AG09309 (cell line): Measurements from ENCODE around the gene SOCS3.

Experiments used
- DNase-seq: peaks from one replicate; pipeline ENCODE4 v3.0.0-alpha.2; 2010; ENCODE audit warnings: low read depth
- H3K4me3 ChIP-seq: 2 replicates; pipeline ENCODE4 v1.5.1; 2011; ENCODE audit warnings: mild to moderate bottlenecking, low read depth, low read length, moderate library complexity; ENCODE audit not compliant: control insufficient read depth
- CTCF ChIP-seq: IDR thresholded peaks from 2 replicates; pipeline ENCODE4 v1.5.1; 2011; ENCODE audit warnings: mild to moderate bottlenecking, low read depth, low read length, inconsistent platforms; ENCODE audit not compliant: insufficient read depth, control insufficient read depth; ENCODE audit errors: missing control alignments

SOCS3 gene

GRCh38 chr17:78359997-78360370, at the start of gene SOCS3:
Gene SOCS3, minus strand, starts transcription at chr17:78360077. Its CDS starts 982 bp downstream, at chr17:78359095.
- DNase-seq = no peak
- TF ChIP-seq CTCF = no peak
- peak within 1 kb of the TSS; percentile 83 for H3K4me3 ChIP-seq

- no peak for TF ChIP-seq CTCF
- DNase-seq = no peak
- H3K4me3 ChIP-seq = no peak overlapping the region
Measured at GRCh38 chr17:78409191-78409928, 49.5 kb upstream of the SOCS3 start.

GRCh38 chr17:78408476-78409050, 48.7 kb upstream of the SOCS3 start:
- no peak for TF ChIP-seq CTCF
- no peak overlapping the region for H3K4me3 ChIP-seq
- DNase-seq = no peak

- no peak for DNase-seq
- no peak overlapping the region for H3K4me3 ChIP-seq
- no peak for TF ChIP-seq CTCF
Measured at GRCh38 chr17:78407387-78408000, 47.6 kb upstream of the SOCS3 start.

GRCh38 chr17:78406920-78407319, 47.0 kb upstream of the SOCS3 start:
- DNase-seq = no peak
- TF ChIP-seq CTCF = no peak
- no peak overlapping the region for H3K4me3 ChIP-seq

GRCh38 chr17:78406396-78406795, 46.5 kb upstream of the SOCS3 start:
- H3K4me3 ChIP-seq = no peak overlapping the region
- TF ChIP-seq CTCF = no peak
- no peak for DNase-seq

- no peak for DNase-seq
- no peak overlapping the region for H3K4me3 ChIP-seq
- TF ChIP-seq CTCF = no peak
Measured at GRCh38 chr17:78403822-78404221, 43.9 kb upstream of the SOCS3 start.
